WTC11 (cell line): ENCODE measurements around the gene PARL. TPM values are rescaled to one million over a fixed set of nuclear protein-coding genes. Genes with fewer than 3 reads are reported as not detected.
A peak's percentile ranks its signal among the peaks of the same experiment; 100 is the strongest.

Experiments used
- ATAC-seq: fragments of 200-7000 bp; cut with Tn5 transposase; 2 replicates; pipeline ENCODE4 v1.10.0; 2021; ENCODE audit warnings: mild to moderate bottlenecking, moderate library complexity
- CTCF ChIA-PET: fragments of 300-600 bp; sonication (Branson Sonifier 250); formaldehyde crosslinking; loops from one replicate; lab custom pipeline; 2021; ENCODE audit warnings: antibody characterized with exemption; lab: Charles Lee
- POLR2A ChIA-PET: fragments of 350-600 bp; sonication (Branson Sonifier 250); formaldehyde crosslinking; loops from one replicate; lab custom pipeline; 2021; ENCODE audit warnings: antibody characterized with exemption; lab: Charles Lee
- DNase-seq: peaks from one replicate; pipeline ENCODE4 v3.0.0; 2021; ENCODE audit warnings: low spot score
- H3K27ac Mint-ChIP-seq: 2 replicates; pipeline ENCODE4 v1.8.0; 2021; ENCODE audit warnings: mixed read lengths
- H3K27me3 Mint-ChIP-seq: 2 replicates; pipeline ENCODE4 v1.8.0; 2021; ENCODE audit warnings: low read depth, mild to moderate bottlenecking, moderate library complexity, mixed read lengths
- H3K36me3 Mint-ChIP-seq: 2 replicates; pipeline ENCODE4 v1.8.0; 2021; ENCODE audit warnings: mixed read lengths
- H3K4me1 Mint-ChIP-seq: 2 replicates; pipeline ENCODE4 v1.8.0; 2022; ENCODE audit warnings: mixed read lengths
- H3K4me3 Mint-ChIP-seq: 2 replicates; pipeline ENCODE4 v1.8.0; 2021; ENCODE audit warnings: mild to moderate bottlenecking, moderate library complexity, mixed read lengths
- H3K9me3 Mint-ChIP-seq: 2 replicates; pipeline ENCODE4 v1.8.0; 2021; ENCODE audit warnings: mixed read lengths
- ATF6 ChIP-seq: sonication (generic); formaldehyde crosslinking; IDR thresholded peaks from 2 replicates; pipeline ENCODE4 v1.8.1; 2023; ENCODE audit warnings: mild to moderate bottlenecking, missing genetic modification reagents
- CBFB ChIP-seq: sonication (generic); formaldehyde crosslinking; IDR thresholded peaks from 2 replicates; pipeline ENCODE4 v1.8.1; 2022; ENCODE audit warnings: mild to moderate bottlenecking, low read depth, missing genetic modification reagents
- CREM ChIP-seq: sonication (generic); formaldehyde crosslinking; IDR thresholded peaks from 2 replicates; pipeline ENCODE4 v1.8.1; 2022; ENCODE audit warnings: mild to moderate bottlenecking, missing genetic modification reagents, moderate library complexity
- CTCF ChIP-seq: fragments of 200-600 bp; IDR thresholded peaks from 2 replicates; pipeline ENCODE4 v1.8.0; 2022; ENCODE audit warnings: antibody characterized with exemption
- FOXK1 ChIP-seq: sonication (generic); formaldehyde crosslinking; IDR thresholded peaks from 2 replicates; pipeline ENCODE4 v1.8.0; 2022; ENCODE audit warnings: mild to moderate bottlenecking, moderate library complexity, missing genetic modification reagents
- FOXP1 ChIP-seq: sonication (generic); formaldehyde crosslinking; IDR thresholded peaks from 2 replicates; pipeline ENCODE4 v1.8.0; 2022; ENCODE audit warnings: missing genetic modification reagents, mild to moderate bottlenecking, moderate library complexity, borderline replicate concordance
- GABPB1 ChIP-seq: sonication (generic); formaldehyde crosslinking; IDR thresholded peaks from 2 replicates; pipeline ENCODE4 v1.8.1; 2023; ENCODE audit warnings: mild to moderate bottlenecking, missing genetic modification reagents
- GTF2I ChIP-seq: fragments of 250-450 bp; sonication (Bioruptor Pico); conservative IDR thresholded peaks from 2 replicates; pipeline ENCODE4 v1.4.0; 2021; ENCODE audit warnings: mild to moderate bottlenecking
- NFYB ChIP-seq: sonication (generic); formaldehyde crosslinking; conservative IDR thresholded peaks from 2 replicates; pipeline ENCODE4 v1.8.0; 2022; ENCODE audit warnings: low read depth, missing genetic modification reagents
- NR2C2 ChIP-seq: sonication (generic); formaldehyde crosslinking; IDR thresholded peaks from 2 replicates; pipeline ENCODE4 v1.8.0; 2022; ENCODE audit warnings: mild to moderate bottlenecking, missing genetic modification reagents
- PREB ChIP-seq: sonication (generic); formaldehyde crosslinking; IDR thresholded peaks from 2 replicates; pipeline ENCODE4 v1.8.1; 2022; ENCODE audit warnings: mild to moderate bottlenecking, missing genetic modification reagents, moderate library complexity, borderline replicate concordance
- SMAD4 ChIP-seq: sonication (generic); formaldehyde crosslinking; IDR thresholded peaks from 2 replicates; pipeline ENCODE4 v1.8.0; 2022; ENCODE audit warnings: mild to moderate bottlenecking, missing genetic modification reagents
- SOX15 ChIP-seq: fragments of 250-450 bp; sonication (Bioruptor Pico); IDR thresholded peaks from 2 replicates; pipeline ENCODE4 v1.9.0; 2021; ENCODE audit warnings: mild to moderate bottlenecking
- SP1 ChIP-seq: sonication (generic); formaldehyde crosslinking; conservative IDR thresholded peaks from 2 replicates; pipeline ENCODE4 v1.8.1; 2022; ENCODE audit warnings: missing genetic modification reagents
- TEAD1 ChIP-seq: sonication (generic); formaldehyde crosslinking; IDR thresholded peaks from 2 replicates; pipeline ENCODE4 v1.8.0; 2022; ENCODE audit warnings: mild to moderate bottlenecking, missing genetic modification reagents
- USF1 ChIP-seq: sonication (generic); formaldehyde crosslinking; IDR thresholded peaks from 2 replicates; pipeline ENCODE4 v1.8.0; 2022; ENCODE audit warnings: mild to moderate bottlenecking, missing genetic modification reagents
- ZNF396 ChIP-seq: fragments of 250-450 bp; sonication (Bioruptor Pico); IDR thresholded peaks from 2 replicates; pipeline ENCODE4 v1.8.0; 2021; ENCODE audit warnings: mild to moderate bottlenecking, moderate library complexity, borderline replicate concordance
- ZNF512 ChIP-seq: sonication (generic); formaldehyde crosslinking; IDR thresholded peaks from 2 replicates; pipeline ENCODE4 v1.8.1; 2022; ENCODE audit warnings: missing genetic modification reagents, borderline replicate concordance
- ZNF671 ChIP-seq: fragments of 250-450 bp; sonication (Bioruptor Pico); IDR thresholded peaks from 2 replicates; pipeline ENCODE4 v1.8.0; 2021; ENCODE audit warnings: mild to moderate bottlenecking
- total RNA-seq: library from RNA; stranded (reverse); gene quantifications from 3 replicates; pipeline ENCODE4 v1.2.3, GENCODE V29; 2021
- TF ChIP-seq, protein P1 (sequence below): sonication (generic); formaldehyde crosslinking; IDR thresholded peaks from 2 replicates; pipeline ENCODE4 v1.8.1; 2023; ENCODE audit warnings: mild to moderate bottlenecking, moderate library complexity, missing genetic modification reagents

Gene PARL
- total RNA-seq, 1 experiment from 2014 or later, result 93.5 TPM

GRCh38 chr3:183895296-183895695 is 10.6 kb upstream of the PARL start:
- TF ChIP-seq GABPB1 (no peak), CTCF (peak; percentile 69), ZNF512 (CRISPR knock-in tag) (no peak), ATF6 (CRISPR knock-in tag) (no peak), NR2C2 (CRISPR knock-in tag) (no peak)
- H3K4me1 Mint-ChIP-seq, result peaks cover 9% of the 10 kb centered on the region
- H3K4me3 Mint-ChIP-seq, result no peak overlapping the region
- no peak overlapping the region for H3K27ac Mint-ChIP-seq
- DNase-seq (no peak), ATAC-seq (peak; percentile 70)
- H3K36me3 Mint-ChIP-seq, result peaks cover 4% of the 10 kb centered on the region
- POLR2A ChIA-PET, result interaction anchor here (0.6 to 0.8 kb wide), 2 partner anchors 122 to 539 kb away, joined by 3 to 4 read pairs; partner anchors contain the start of gene ABCC5
- H3K9me3 Mint-ChIP-seq, result peaks cover 8% of the 10 kb centered on the region
- CTCF ChIA-PET, result interaction anchor here (0.6 to 4.4 kb wide), 39 partner anchors 10 to 846 kb away, joined by 3 to 42 read pairs (median 4); partner anchors contain the start of genes ABCC5, ABCF3, AP2M1 and EIF2B5
- H3K27me3 Mint-ChIP-seq, result peaks cover 2% of the 10 kb centered on the region

- no peak for DNase-seq
- H3K27ac Mint-ChIP-seq, result no peak overlapping the region
- H3K9me3 Mint-ChIP-seq, result no peaks in the 10 kb centered on the region
Measured at GRCh38 chr3:183892610-183893214, 8.0 kb upstream of the PARL start.

More at GRCh38 chr3:183892610-183893214, 8.0 kb upstream of the PARL start:
- ATAC-seq, result no peak
- TF ChIP-seq GTF2I, result no peak
- no peak for TF ChIP-seq NFYB (CRISPR knock-in tag)
- TF ChIP-seq FOXP1 (CRISPR knock-in tag), result no peak
- no peak for TF ChIP-seq ZNF671 (CRISPR knock-in tag)
- TF ChIP-seq TEAD1 (CRISPR knock-in tag), result no peak
- TF ChIP-seq, protein P1, sequence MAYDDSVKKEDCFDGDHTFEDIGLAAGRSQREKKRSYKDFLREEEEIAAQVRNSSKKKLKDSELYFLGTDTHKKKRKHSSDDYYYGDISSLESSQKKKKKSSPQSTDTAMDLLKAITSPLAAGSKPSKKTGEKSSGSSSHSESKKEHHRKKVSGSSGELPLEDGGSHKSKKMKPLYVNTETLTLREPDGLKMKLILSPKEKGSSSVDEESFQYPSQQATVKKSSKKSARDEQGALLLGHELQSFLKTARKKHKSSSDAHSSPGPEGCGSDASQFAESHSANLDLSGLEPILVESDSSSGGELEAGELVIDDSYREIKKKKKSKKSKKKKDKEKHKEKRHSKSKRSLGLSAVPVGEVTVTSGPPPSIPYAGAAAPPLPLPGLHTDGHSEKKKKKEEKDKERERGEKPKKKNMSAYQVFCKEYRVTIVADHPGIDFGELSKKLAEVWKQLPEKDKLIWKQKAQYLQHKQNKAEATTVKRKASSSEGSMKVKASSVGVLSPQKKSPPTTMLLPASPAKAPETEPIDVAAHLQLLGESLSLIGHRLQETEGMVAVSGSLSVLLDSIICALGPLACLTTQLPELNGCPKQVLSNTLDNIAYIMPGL, result no peak
- TF ChIP-seq SMAD4 (CRISPR knock-in tag), result no peak
- no peak for TF ChIP-seq ZNF396 (CRISPR knock-in tag)
- TF ChIP-seq PREB, result no peak
- no peak for TF ChIP-seq SOX15 (CRISPR knock-in tag)
- no peak for TF ChIP-seq USF1 (CRISPR knock-in tag)
- no peak for TF ChIP-seq CREM (CRISPR knock-in tag)
- no peak for TF ChIP-seq FOXK1 (CRISPR knock-in tag)
- TF ChIP-seq CBFB (CRISPR knock-in tag), result no peak
- no peak for TF ChIP-seq SP1
- TF ChIP-seq, all 79 proteins: peak for 0
- ChIA-PET CTCF (interaction anchor here (0.5 to 3.0 kb wide), 4 partner anchors 8 to 413 kb away, joined by 3 to 13 read pairs (median 5); partner anchors contain the start of gene PARL), POLR2A (no interaction called here)
- Mint-ChIP-seq H3K36me3 (no peaks in the 10 kb centered on the region), H3K4me1 (peaks cover 4% of the 10 kb centered on the region), H3K27me3 (peaks cover 3% of the 10 kb centered on the region), H3K4me3 (no peak overlapping the region)
